H9 (cell line): ENCODE measurements around the gene HMCN1. TPM values are rescaled to one million over a fixed set of nuclear protein-coding genes. Genes with fewer than 3 reads are reported as not detected.

Experiments
- DNase-seq: peaks from one replicate; pipeline ENCODE4 v3.0.0-alpha.2; 2017
- H2AFZ ChIP-seq: one replicate; pipeline ENCODE4 v1.6.1; 2013; ENCODE audit warnings: mild to moderate bottlenecking, low read length, control low read depth, moderate library complexity
- H2AK5ac ChIP-seq: 2 replicates; pipeline ENCODE4 v1.6.1; 2013; ENCODE audit warnings: low read length, control low read depth, mixed read lengths; ENCODE audit not compliant: insufficient read length
- H2BK120ac ChIP-seq: one replicate; pipeline ENCODE4 v1.6.1; 2013; ENCODE audit warnings: low read depth, mild to moderate bottlenecking, low read length, control low read depth, inconsistent platforms; ENCODE audit not compliant: poor library complexity, severe bottlenecking
- H2BK12ac ChIP-seq: 2 replicates; pipeline ENCODE4 v1.6.1; 2013; ENCODE audit warnings: low read length, control low read depth, mixed read lengths, low read depth; ENCODE audit not compliant: insufficient read length
- H2BK15ac ChIP-seq: 2 replicates; pipeline ENCODE4 v1.6.1; 2013; ENCODE audit warnings: low read depth, low read length, control low read depth
- H2BK20ac ChIP-seq: one replicate; pipeline ENCODE4 v1.6.1; 2013; ENCODE audit warnings: low read depth, mild to moderate bottlenecking, low read length, control low read depth, inconsistent platforms; ENCODE audit not compliant: poor library complexity, severe bottlenecking
- H2BK5ac ChIP-seq: 2 replicates; pipeline ENCODE4 v1.6.1; 2013; ENCODE audit warnings: low read length, control low read depth, mixed read lengths; ENCODE audit not compliant: insufficient read length
- H3K14ac ChIP-seq: 2 replicates; pipeline ENCODE4 v1.6.1; 2013; ENCODE audit warnings: low read length, control low read depth; ENCODE audit not compliant: insufficient read depth
- H3K18ac ChIP-seq: 2 replicates; pipeline ENCODE4 v1.6.1; 2013; ENCODE audit warnings: low read depth, mild to moderate bottlenecking, mixed read lengths, low read length, control low read depth; ENCODE audit not compliant: insufficient read length
- H3K23ac ChIP-seq: 2 replicates; pipeline ENCODE4 v1.6.1; 2013; ENCODE audit warnings: low read length, control low read depth, mixed read lengths, low read depth; ENCODE audit not compliant: insufficient read length
- H3K23me2 ChIP-seq: 2 replicates; pipeline ENCODE4 v1.6.1; 2013; ENCODE audit warnings: low read depth, mild to moderate bottlenecking, mixed read lengths, low read length, control low read depth; ENCODE audit not compliant: insufficient read length, poor library complexity, severe bottlenecking
- H3K27ac ChIP-seq: 2 replicates; pipeline ENCODE4 v1.5.1; 2013; ENCODE audit warnings: low read length, control low read depth, mixed read lengths, low read depth; ENCODE audit not compliant: insufficient read length
- H3K27me3 ChIP-seq: 2 replicates; pipeline ENCODE4 v1.6.1; 2013; ENCODE audit warnings: low read length, control low read depth, inconsistent platforms; ENCODE audit not compliant: insufficient read depth
- H3K4ac ChIP-seq: 2 replicates; pipeline ENCODE4 v1.6.1; 2013; ENCODE audit warnings: low read depth, mild to moderate bottlenecking, control low read depth, inconsistent platforms, low read length, moderate library complexity
- H3K4me1 ChIP-seq: 2 replicates; pipeline ENCODE4 v1.6.1; 2013; ENCODE audit warnings: low read length, control low read depth, inconsistent platforms; ENCODE audit not compliant: insufficient read depth
- H3K4me2 ChIP-seq: 2 replicates; pipeline ENCODE4 v1.6.1; 2013; ENCODE audit warnings: low read length, control low read depth, mixed read lengths; ENCODE audit not compliant: insufficient read length, insufficient read depth
- H3K56ac ChIP-seq: 2 replicates; pipeline ENCODE4 v1.6.1; 2013; ENCODE audit warnings: low read depth, mild to moderate bottlenecking, mixed read lengths, low read length, control low read depth; ENCODE audit not compliant: insufficient read length
- H3K79me1 ChIP-seq: 2 replicates; pipeline ENCODE4 v1.6.1; 2013; ENCODE audit warnings: low read depth, mild to moderate bottlenecking, moderate library complexity, low read length, control low read depth, inconsistent platforms; ENCODE audit not compliant: insufficient read depth, poor library complexity, severe bottlenecking
- H3K79me2 ChIP-seq: 2 replicates; pipeline ENCODE4 v1.6.1; 2013; ENCODE audit warnings: low read length, control low read depth, inconsistent platforms; ENCODE audit not compliant: insufficient read depth
- H3K9ac ChIP-seq: 2 replicates; pipeline ENCODE4 v1.6.1; 2013; ENCODE audit warnings: low read length, control low read depth, mixed read lengths; ENCODE audit not compliant: insufficient read length; ENCODE audit errors: extremely low read depth
- H3K9me3 ChIP-seq: one replicate; pipeline ENCODE4 v1.6.1; 2013; ENCODE audit warnings: low read depth, low read length, inconsistent platforms; ENCODE audit not compliant: control insufficient read depth
- H3T11ph ChIP-seq: one replicate; pipeline ENCODE4 v1.6.1; 2013; ENCODE audit warnings: mild to moderate bottlenecking, low read length, control low read depth, inconsistent platforms
- H4K20me1 ChIP-seq: one replicate; pipeline ENCODE4 v1.6.1; 2013; ENCODE audit not compliant: control insufficient read depth, insufficient read length, insufficient read depth
- H4K5ac ChIP-seq: 2 replicates; pipeline ENCODE4 v1.6.1; 2013; ENCODE audit warnings: low read depth, mild to moderate bottlenecking, mixed read lengths, low read length, control low read depth; ENCODE audit not compliant: insufficient read length
- H4K8ac ChIP-seq: replicated peaks from 2 replicates; pipeline ENCODE4 v1.6.1; 2013; ENCODE audit warnings: low read length, control low read depth, mixed read lengths, low read depth; ENCODE audit not compliant: insufficient read length
- H4K91ac ChIP-seq: 2 replicates; pipeline ENCODE4 v1.6.1; 2013; ENCODE audit warnings: low read depth, mild to moderate bottlenecking, moderate library complexity, mixed read lengths, low read length, control low read depth; ENCODE audit not compliant: insufficient read length
- H3K27ac Mint-ChIP-seq, 3 experiments: 2 replicates in 2 of 3; 3 replicates in 1 of 3; pipeline ENCODE4 v1.8.0; 2020 to 2021; ENCODE audit warnings: mixed read lengths in 3 of 3, mild to moderate bottlenecking in 1 of 3, moderate library complexity in 1 of 3
- H3K27me3 Mint-ChIP-seq: 2 replicates; pipeline ENCODE4 v1.8.0; 2021; ENCODE audit warnings: low read depth, mild to moderate bottlenecking, moderate library complexity, mixed read lengths
- H3K36me3 Mint-ChIP-seq, 3 experiments: 2 replicates in 2 of 3; 3 replicates in 1 of 3; pipeline ENCODE4 v1.8.0; 2020 to 2021; ENCODE audit warnings: low read depth in 3 of 3, mixed read lengths in 3 of 3; ENCODE audit not compliant: insufficient read depth in 1 of 3
- H3K4me1 Mint-ChIP-seq, 2 experiments: 2 replicates each; pipeline ENCODE4 v1.8.0; 2020; ENCODE audit warnings: mixed read lengths in 2 of 2
- H3K4me3 Mint-ChIP-seq, 2 experiments: 2 replicates in 1 of 2; 3 replicates in 1 of 2; pipeline ENCODE4 v1.8.0; 2020 to 2021; ENCODE audit warnings: mild to moderate bottlenecking in 2 of 2, mixed read lengths in 2 of 2, moderate library complexity in 1 of 2
- H3K9me3 Mint-ChIP-seq, 2 experiments: 2 replicates in 1 of 2; 3 replicates in 1 of 2; pipeline ENCODE4 v1.8.0; 2020; ENCODE audit warnings: mild to moderate bottlenecking in 2 of 2, mixed read lengths in 2 of 2, moderate library complexity in 1 of 2
- CTCF ChIP-seq: fragments of 200-600 bp; sonication (generic); conservative IDR thresholded peaks from 3 replicates; pipeline ENCODE4 v1.8.0; 2021; ENCODE audit warnings: antibody characterized with exemption, mild to moderate bottlenecking
- total RNA-seq: library from RNA; stranded (reverse); gene quantifications from 2 replicates; pipeline ENCODE4 v1.2.1, GENCODE V29; 2021

The HMCN1 gene
- total RNA-seq, 1 experiment from 2014 or later = 3.3 TPM

GRCh38 chr1:186215636-186216035, 481.4 kb downstream of the HMCN1 start:
- Histone ChIP-seq H3K79me1 (no peaks in the 10 kb centered on the region), H3K27ac (no peak overlapping the region), H2AK5ac (no peak overlapping the region), H3K56ac (no peak overlapping the region), H3K23me2 (no peaks in the 10 kb centered on the region), H3K9me3 (no peaks in the 10 kb centered on the region), H3K9ac (no peak overlapping the region), H3K4me1 (no peaks in the 10 kb centered on the region), H2BK120ac (no peak overlapping the region), H3K79me2 (no peaks in the 10 kb centered on the region), H3T11ph (no peak overlapping the region), H4K20me1 (no peaks in the 10 kb centered on the region), H2BK12ac (no peak overlapping the region), H2AFZ (no peak overlapping the region), H2BK5ac (no peak overlapping the region), H3K4ac (no peak overlapping the region), H4K5ac (no peak overlapping the region), H4K91ac (no peak overlapping the region), H3K23ac (no peak overlapping the region), H4K8ac (no peak overlapping the region), H2BK20ac (no peak overlapping the region), H3K14ac (no peak overlapping the region), H3K4me2 (no peak overlapping the region), H2BK15ac (no peak overlapping the region), H3K18ac (no peak overlapping the region), H3K27me3 (no peaks in the 10 kb centered on the region)
- Mint-ChIP-seq H3K27me3 (no peaks in the 10 kb centered on the region), H3K9me3 (peaks cover 0 to under 1% of the 10 kb centered on the region in 2 experiments; a peak in 1 of 5 replicates), H3K36me3 (no peaks in the 10 kb centered on the region; a peak in 2 of 7 replicates), H3K4me1 (peaks cover 0 to 2% of the 10 kb centered on the region in 2 experiments; a peak in 1 of 4 replicates), H3K27ac (no peak overlapping the region), H3K4me3 (no peak overlapping the region)
- no peak for DNase-seq
- TF ChIP-seq CTCF = no peak
